Liver (tissue), 3 donors: Measurements from ENCODE around the gene MBOAT1.

Source experiments
- CTCF ChIP-seq: fragments of 150-350 bp; IDR thresholded peaks from 2 replicates; pipeline ENCODE4 v1.5.1; 2017; ENCODE audit warnings: improper control_type of control experiment, low read depth, low read length; ENCODE audit not compliant: missing input control
- FOXA1 ChIP-seq: IDR thresholded peaks from 2 replicates; pipeline ENCODE4 v1.6.1; 2016; ENCODE audit warnings: antibody characterized with exemption
- TAF1 ChIP-seq: conservative IDR thresholded peaks from 2 replicates; pipeline ENCODE4 v1.6.1; 2016; ENCODE audit warnings: antibody characterized with exemption, mild to moderate bottlenecking
- TF ChIP-seq, protein P1 (sequence below): IDR thresholded peaks from 2 replicates; pipeline ENCODE4 v1.6.1; 2016; ENCODE audit warnings: antibody characterized with exemption
- TF ChIP-seq, protein P2 (sequence below): IDR thresholded peaks from 2 replicates; pipeline ENCODE4 v1.6.1; 2016; ENCODE audit warnings: antibody characterized with exemption
- donor health status: healthy.
- donor health status: healthy.

DNA sequence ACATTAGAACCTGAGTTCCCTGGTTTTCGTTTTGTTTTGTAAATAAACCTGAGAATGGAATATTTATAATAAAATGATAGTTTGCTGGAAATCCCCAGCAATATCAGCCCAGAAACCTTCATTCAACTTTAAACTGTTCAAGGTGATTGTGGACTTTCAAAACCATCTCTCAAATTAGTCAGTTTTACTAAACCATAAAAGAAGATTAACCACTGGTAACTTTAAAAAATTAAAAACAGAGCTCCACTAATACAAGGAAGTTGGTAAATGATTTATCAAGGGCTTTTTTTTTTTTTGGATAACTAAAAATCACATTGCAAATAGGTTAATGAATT is 10.0 kb downstream of the MBOAT1 start:
- TF ChIP-seq FOXA1 (no peak), CTCF (no peak), TAF1 (no peak)
- TF ChIP-seq, protein P1, sequence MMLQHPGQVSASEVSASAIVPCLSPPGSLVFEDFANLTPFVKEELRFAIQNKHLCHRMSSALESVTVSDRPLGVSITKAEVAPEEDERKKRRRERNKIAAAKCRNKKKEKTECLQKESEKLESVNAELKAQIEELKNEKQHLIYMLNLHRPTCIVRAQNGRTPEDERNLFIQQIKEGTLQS: no peak
- TF ChIP-seq, protein P2, sequence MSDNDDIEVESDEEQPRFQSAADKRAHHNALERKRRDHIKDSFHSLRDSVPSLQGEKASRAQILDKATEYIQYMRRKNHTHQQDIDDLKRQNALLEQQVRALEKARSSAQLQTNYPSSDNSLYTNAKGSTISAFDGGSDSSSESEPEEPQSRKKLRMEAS: no peak
